GM19035 (cell line): Measurements from ENCODE around the gene MAGI1.
"Not testable (repeated sequence)": the region's sequence is repeated elsewhere in the genome, so short reads cannot be mapped to it uniquely, and the experiment has no call there.

Experiments used
- ATAC-seq: cut with Tn5 transposase; IDR thresholded peaks from one replicate; pipeline ENCODE4 v1.9.1; 2021; ENCODE audit not compliant: unreplicated experiment

MAGI1 gene

GRCh38 chr3:65548848-65549625, 489.7 kb downstream of the MAGI1 start:
- ATAC-seq = no peak

GRCh38 chr3:65545429-65545828, 493.3 kb downstream of the MAGI1 start:
- ATAC-seq = no peak

GRCh38 chr3:65543391-65543790, 495.3 kb downstream of the MAGI1 start:
- ATAC-seq = not testable (repeated sequence)

GRCh38 chr3:65540666-65541065, 498.1 kb downstream of the MAGI1 start:
- no peak for ATAC-seq

- ATAC-seq = no peak
Measured at GRCh38 chr3:65539616-65540015, 499.1 kb downstream of the MAGI1 start.

GRCh38 chr3:65538101-65538500, 500.6 kb downstream of the MAGI1 start:
- no peak for ATAC-seq

GRCh38 chr3:65537109-65537508, 501.6 kb downstream of the MAGI1 start:
- ATAC-seq = no peak

GRCh38 chr3:65535260-65535659, 503.5 kb downstream of the MAGI1 start:
- ATAC-seq = no peak

GRCh38 chr3:65534805-65535204, 503.9 kb downstream of the MAGI1 start:
- ATAC-seq = no peak

GRCh38 chr3:65532749-65533148, 506.0 kb downstream of the MAGI1 start:
- ATAC-seq = no peak

GRCh38 chr3:65532215-65532614, 506.5 kb downstream of the MAGI1 start:
- no peak for ATAC-seq

- ATAC-seq = no peak
Measured at GRCh38 chr3:65531499-65531898, 507.2 kb downstream of the MAGI1 start.

- ATAC-seq = no peak
Measured at GRCh38 chr3:65526656-65527055, 512.1 kb downstream of the MAGI1 start.

GRCh38 chr3:65524584-65524983, 514.1 kb downstream of the MAGI1 start:
- ATAC-seq = no peak

GRCh38 chr3:65523878-65524277, 514.8 kb downstream of the MAGI1 start:
- ATAC-seq = no peak

- no peak for ATAC-seq
Measured at GRCh38 chr3:65521032-65521431, 517.7 kb downstream of the MAGI1 start.

GRCh38 chr3:65516998-65517397, 521.7 kb downstream of the MAGI1 start:
- ATAC-seq = no peak

GRCh38 chr3:65514317-65514716, 524.4 kb downstream of the MAGI1 start:
- not testable (repeated sequence) for ATAC-seq

GRCh38 chr3:65509423-65509794, 529.3 kb downstream of the MAGI1 start:
- not testable (repeated sequence) for ATAC-seq

- ATAC-seq = no peak
Measured at GRCh38 chr3:65508750-65509422, 529.8 kb downstream of the MAGI1 start.

- no peak for ATAC-seq
Measured at GRCh38 chr3:65507437-65507836, 531.3 kb downstream of the MAGI1 start.

GRCh38 chr3:65503776-65504175, 534.9 kb downstream of the MAGI1 start:
- ATAC-seq = no peak

- no peak for ATAC-seq
Measured at GRCh38 chr3:65502526-65502925, 536.2 kb downstream of the MAGI1 start.
